HepG2 (cell line): ENCODE results near the gene NFASC. TPM values are rescaled to one million over a fixed set of nuclear protein-coding genes. Genes with fewer than 3 reads are reported as not detected.

Experiments
- ATAC-seq: fragments of 200-7000 bp; cut with Tn5 transposase; 3 replicates; pipeline ENCODE4 v1.9.1; 2020; ENCODE audit warnings: mild to moderate bottlenecking, moderate library complexity
- BruUV-seq: library from RNA; stranded (reverse); fragments of 400-500 nt; replicated peaks from 2 replicates; lab custom pipeline; 2021; lab: Mats Ljungman, UMichigan
- CTCF ChIA-PET: fragments of 300-600 bp; formaldehyde crosslinking; extraction: SDS; loops from one replicate; lab custom pipeline; 2021; ENCODE audit warnings: low total read pairs, inconsistent platforms, low intra/inter-chr PET ratio; lab: Yijun Ruan, JAX
- POLR2A ChIA-PET: fragments of 350-600 bp; sonication (Branson Sonifier 250); formaldehyde crosslinking; loops from one replicate; lab custom pipeline; 2020; ENCODE audit warnings: antibody characterized with exemption, inconsistent platforms; lab: Yijun Ruan, JAX
- DNase-seq: peaks from one replicate; pipeline ENCODE4 v3.0.0-alpha.2; 2015; ENCODE audit warnings: low spot score
- FAIRE-seq: peaks from 3 replicates; lab custom pipeline; 2011; peaks lifted over from hg19 to GRCh38; lab: Jason Lieb, UNC
- H2AFZ ChIP-seq: one replicate; pipeline ENCODE4 v1.6.1; 2011; ENCODE audit warnings: low read length, inconsistent platforms
- H3K27ac ChIP-seq: fragments of 300-600 bp; 3 replicates; pipeline ENCODE4 v1.8.0; 2011; ENCODE audit warnings: mixed run types, mild to moderate bottlenecking, mixed read lengths, low read length, inconsistent platforms; ENCODE audit not compliant: insufficient read depth; ENCODE audit errors: extremely low read length
- H3K27me3 ChIP-seq, 2 experiments: fragments of 200-600 bp in 1 of 2; 2 replicates in 1 of 2; 3 replicates in 1 of 2; pipeline versions ENCODE4 v1.6.0 to v1.8.0; 2011; ENCODE audit warnings: low read length in 2 of 2, mild to moderate bottlenecking in 2 of 2, moderate library complexity in 2 of 2, inconsistent platforms in 1 of 2; ENCODE audit not compliant: insufficient read depth in 2 of 2, control insufficient read depth in 1 of 2
- H3K36me3 ChIP-seq, 2 experiments: fragments of 200-600 bp in 1 of 2; replicated peaks in 1 of 2; 2 replicates in 1 of 2; 3 replicates in 1 of 2; pipeline versions ENCODE4 v1.5.1 to v1.8.0; 2011; ENCODE audit warnings: low read length in 2 of 2, inconsistent platforms in 1 of 2; ENCODE audit not compliant: insufficient read depth in 2 of 2, control insufficient read depth in 1 of 2
- H3K4me1 ChIP-seq: 2 replicates; pipeline ENCODE4 v1.5.1; 2012; ENCODE audit warnings: low read length, inconsistent platforms; ENCODE audit not compliant: insufficient read depth
- H3K4me2 ChIP-seq: 2 replicates; pipeline ENCODE4 v1.6.0; 2011; ENCODE audit warnings: low read depth, low read length, inconsistent platforms
- H3K4me3 ChIP-seq, 3 experiments: fragments of 200-600 bp in 1 of 3; sonication (generic), shearing (Covaris generic) in 1 of 3; replicated peaks in 1 of 3; 2 replicates each; pipeline ENCODE4 v1.5.1; 2011 to 2016; ENCODE audit warnings: low read length in 3 of 3, inconsistent platforms in 2 of 3, low read depth in 2 of 3, mild to moderate bottlenecking in 2 of 3, control low read depth in 1 of 3, mixed read lengths in 1 of 3; ENCODE audit not compliant: insufficient read depth in 1 of 3
- H3K79me2 ChIP-seq: one replicate; pipeline ENCODE4 v1.6.1; 2011; ENCODE audit warnings: low read length, inconsistent platforms; ENCODE audit not compliant: insufficient read depth
- H3K9ac ChIP-seq: 2 replicates; pipeline ENCODE4 v1.6.0; 2011; ENCODE audit warnings: mild to moderate bottlenecking, low read depth, low read length, inconsistent platforms; ENCODE audit not compliant: insufficient read depth
- H3K9me3 ChIP-seq: 2 replicates; pipeline ENCODE4 v1.5.1; 2012; ENCODE audit warnings: mild to moderate bottlenecking, low read length
- H4K20me1 ChIP-seq: 2 replicates; pipeline ENCODE4 v1.6.0; 2011; ENCODE audit warnings: inconsistent platforms, mild to moderate bottlenecking, low read length, moderate library complexity; ENCODE audit not compliant: insufficient read depth
- BATF2 ChIP-seq: sonication (generic); formaldehyde crosslinking; IDR thresholded peaks from 2 replicates; pipeline ENCODE4 v1.8.0; 2022; ENCODE audit warnings: mild to moderate bottlenecking, missing genetic modification reagents, moderate library complexity
- REPIN1 ChIP-seq: sonication (generic); formaldehyde crosslinking; IDR thresholded peaks from 2 replicates; pipeline ENCODE4 v1.8.0; 2022; ENCODE audit warnings: missing genetic modification reagents, low read depth, mild to moderate bottlenecking, borderline replicate concordance
- TFAP4 ChIP-seq: sonication (generic); IDR thresholded peaks from 2 replicates; pipeline ENCODE4 v1.6.1; 2016; ENCODE audit warnings: low read depth, borderline replicate concordance
- WIZ ChIP-seq: sonication (generic); formaldehyde crosslinking; IDR thresholded peaks from 2 replicates; pipeline ENCODE4 v1.5.1; 2020; ENCODE audit warnings: mild to moderate bottlenecking, missing genetic modification reagents
- ZBTB37 ChIP-seq: sonication (generic); formaldehyde crosslinking; IDR thresholded peaks from 2 replicates; pipeline ENCODE4 v1.4.0; 2020; ENCODE audit warnings: mild to moderate bottlenecking, missing genetic modification reagents
- ZNF672 ChIP-seq: sonication (generic); formaldehyde crosslinking; IDR thresholded peaks from 2 replicates; pipeline ENCODE4 v1.8.1; 2022; ENCODE audit warnings: missing genetic modification reagents
- ZNF709 ChIP-seq: sonication (generic); formaldehyde crosslinking; IDR thresholded peaks from 2 replicates; pipeline ENCODE4 v1.5.0; 2020; ENCODE audit warnings: mild to moderate bottlenecking, missing genetic modification reagents
- WGBS: methylation state at CpG from one replicate; pipeline ENCODE4 v1.1.6; 2017; ENCODE audit warnings: low lambda C conversion rate; 5-methylcytosine and 5-hydroxymethylcytosine counted together
- in situ Hi-C: cut with HindIII; loops from 2 replicates; pipeline ENCODE4 v1.10.0; 2017; ENCODE audit warnings: low pct_unique_long_range_greater_than_20kb; ENCODE audit not compliant: extremely low pct_ligation_motif_present
- intact Hi-C: fragments of 100-400 bp; cut with micrococcal nuclease; formaldehyde crosslinking; loops from one replicate; pipeline ENCODE4 v1.10.0; 2022; ENCODE audit not compliant: unreplicated experiment
- polyA plus RNA-seq, 8 experiments: library from polyadenylated mRNA; depleted of rRNA in 3 of 8; stranded (reverse) in 7 of 8; unstranded in 1 of 8; fragments of >200 nt; fragmentation: Illumina TruSeq in 4 of 8; extraction: Trizol in 4 of 8; gene quantifications; 2 replicates each; pipeline versions ENCODE4 v1.2.1 to v1.2.3, GENCODE V29; 2011 to 2016; ENCODE audit warnings: low read depth in 4 of 8, missing spikeins in 1 of 8, mixed read lengths in 1 of 8; ENCODE audit not compliant: insufficient read depth in 1 of 8
- total RNA-seq, 5 experiments: library from RNA; depleted of rRNA; stranded (reverse); fragments of >200 nt; fragmentation: Illumina TruSeq; extraction: Trizol; gene quantifications; 2 replicates each; pipeline ENCODE4 v1.2.3, GENCODE V29; 2016; ENCODE audit warnings: low read depth in 1 of 5

The NFASC gene
- total and polyA plus RNA-seq, 2 of the 13 experiments (the other 11 are each of a cell fraction or from before 2014, with no cell fraction given): not detected

GRCh38 chr1:204979891-204980649 lies 109.4 kb downstream of the NFASC start:
- DNase-seq: no peak
- no peak for ATAC-seq
- Histone ChIP-seq H3K36me3 (no peaks in the 10 kb centered on the region), H2AFZ (no peak overlapping the region), H3K9ac (no peak overlapping the region), H3K27me3 (peaks cover 10 to 80% of the 10 kb centered on the region in 2 experiments; a peak in 4 of 5 replicates), H3K9me3 (no peaks in the 10 kb centered on the region), H4K20me1 (no peaks in the 10 kb centered on the region), H3K4me3 (no peak overlapping the region), H3K79me2 (no peaks in the 10 kb centered on the region), H3K4me1 (no peaks in the 10 kb centered on the region), H3K27ac (no peak overlapping the region), H3K4me2 (no peak overlapping the region)
- no TSS peak for BruUV-seq
- intact Hi-C loops (no loop called here), in situ Hi-C loops (loop anchor here (5.0 to 10.0 kb wide), 3 partner anchors 82 to 355 kb away; no protein-coding TSS in a partner anchor)
- no peak for FAIRE-seq
- TF ChIP-seq ZNF709 (CRISPR knock-in tag) (no peak), TFAP4 (no peak), ZBTB37 (no peak), WIZ (CRISPR knock-in tag) (no peak), REPIN1 (no peak), ZNF672 (CRISPR knock-in tag) (no peak), BATF2 (CRISPR knock-in tag) (no peak)
- CTCF ChIA-PET: no interaction called here
- WGBS: 24% methylated on average over 7 of the region's 10 CpGs
- POLR2A ChIA-PET: no interaction called here
